ENCODE measurements around the gene CFAP92.

CFAP92 gene

DNA sequence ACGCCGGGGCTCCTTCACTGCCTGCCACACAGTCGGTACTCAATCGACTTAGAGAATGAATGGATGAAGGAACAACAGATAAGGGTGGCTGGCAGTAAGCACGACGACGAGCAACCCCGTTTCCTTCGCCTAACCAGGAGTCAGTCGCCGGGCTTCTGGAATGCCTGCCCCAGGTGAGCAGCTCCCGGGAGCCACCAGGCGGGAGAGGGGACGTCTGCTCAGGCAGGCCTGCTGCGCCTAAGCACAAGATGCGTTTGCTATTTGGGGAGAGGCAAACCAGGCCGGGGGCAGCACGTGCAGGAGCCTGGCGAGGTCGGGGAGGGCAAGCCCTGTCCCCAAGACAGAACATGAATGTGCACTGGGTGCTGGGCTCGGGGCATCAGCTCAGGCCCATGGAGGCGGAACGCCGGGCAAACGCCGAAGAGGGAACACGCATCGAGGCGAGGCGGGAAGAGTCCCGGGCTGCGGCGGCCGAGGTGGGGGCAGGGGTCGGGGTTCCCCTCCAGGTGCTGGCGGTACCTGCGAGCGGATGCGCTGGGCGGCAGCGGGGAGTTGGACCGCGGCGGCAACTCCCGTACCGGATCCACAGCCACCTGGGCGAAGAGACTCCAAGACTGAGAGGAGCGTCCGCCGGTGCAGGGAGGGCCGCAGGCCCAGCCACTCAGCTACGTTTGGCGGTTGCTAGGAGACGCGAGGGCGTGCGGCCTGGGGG lies at the start of gene CFAP92:
TSS of gene CFAP92 (minus strand) at position 616 of the 712 bp plus-strand sequence. CDS start 772 bp downstream, outside the sequence.
- Mint-ChIP-seq H3K27ac (no peak within 1 kb of the TSS), H3K4me3 (peak within 1 kb of the TSS; percentile 82), H3K9me3 (peaks cover 4% of the 10 kb centered on the region), H3K27me3 (ENCODE audit: low read depth, poor library complexity) (peaks cover 39% of the 10 kb centered on the region), H3K36me3 (ENCODE audit: low read depth) (no peaks in the 10 kb centered on the region), H3K4me1 (peaks cover 34% of the 10 kb centered on the region)
- DNase-seq = peak; percentile 95
- TF ChIP-seq, protein P1, sequence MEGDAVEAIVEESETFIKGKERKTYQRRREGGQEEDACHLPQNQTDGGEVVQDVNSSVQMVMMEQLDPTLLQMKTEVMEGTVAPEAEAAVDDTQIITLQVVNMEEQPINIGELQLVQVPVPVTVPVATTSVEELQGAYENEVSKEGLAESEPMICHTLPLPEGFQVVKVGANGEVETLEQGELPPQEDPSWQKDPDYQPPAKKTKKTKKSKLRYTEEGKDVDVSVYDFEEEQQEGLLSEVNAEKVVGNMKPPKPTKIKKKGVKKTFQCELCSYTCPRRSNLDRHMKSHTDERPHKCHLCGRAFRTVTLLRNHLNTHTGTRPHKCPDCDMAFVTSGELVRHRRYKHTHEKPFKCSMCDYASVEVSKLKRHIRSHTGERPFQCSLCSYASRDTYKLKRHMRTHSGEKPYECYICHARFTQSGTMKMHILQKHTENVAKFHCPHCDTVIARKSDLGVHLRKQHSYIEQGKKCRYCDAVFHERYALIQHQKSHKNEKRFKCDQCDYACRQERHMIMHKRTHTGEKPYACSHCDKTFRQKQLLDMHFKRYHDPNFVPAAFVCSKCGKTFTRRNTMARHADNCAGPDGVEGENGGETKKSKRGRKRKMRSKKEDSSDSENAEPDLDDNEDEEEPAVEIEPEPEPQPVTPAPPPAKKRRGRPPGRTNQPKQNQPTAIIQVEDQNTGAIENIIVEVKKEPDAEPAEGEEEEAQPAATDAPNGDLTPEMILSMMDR (IDR thresholded peaks at IDR 0.05) = no peak

DNA sequence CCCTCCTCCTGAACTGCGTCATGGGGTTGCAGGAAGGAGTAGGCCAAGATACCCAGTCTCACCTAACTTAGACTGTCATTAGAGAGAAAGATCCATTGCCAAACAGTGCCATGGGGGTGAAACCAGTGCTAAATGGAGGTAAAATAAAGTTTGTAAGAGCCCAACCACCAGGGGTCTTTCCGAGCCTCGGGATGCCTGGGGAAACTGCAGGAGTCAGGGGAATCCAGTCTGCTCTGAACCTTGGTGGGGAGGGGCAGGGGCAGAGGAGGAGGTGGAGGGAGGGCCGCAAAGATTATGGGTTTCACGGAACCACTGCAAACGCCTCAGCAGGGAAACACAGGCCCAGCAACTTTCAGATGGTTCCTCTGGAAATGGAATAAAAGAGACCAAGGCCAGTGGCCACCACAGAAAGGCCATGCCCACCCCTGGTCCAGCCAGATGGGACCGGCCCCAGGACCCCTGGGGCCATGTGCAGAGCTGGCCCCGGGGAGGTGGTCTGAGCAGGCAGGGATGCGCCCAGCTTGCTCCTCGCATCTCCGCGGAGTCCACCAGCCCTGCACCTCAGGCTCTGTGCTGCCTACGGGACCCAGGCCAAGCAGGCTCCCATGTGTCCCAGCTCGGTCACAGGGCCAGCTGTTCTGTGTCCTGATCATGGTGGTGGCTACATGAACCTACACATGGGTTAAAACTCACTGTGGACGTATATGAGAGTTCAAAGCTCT lies 46.9 kb upstream of the CFAP92 start:
- TF ChIP-seq, protein P1 (IDR thresholded peaks at IDR 0.05) = no peak
- Mint-ChIP-seq H3K27ac (no peak overlapping the region), H3K4me1 (peaks cover 15% of the 10 kb centered on the region), H3K9me3 (peaks cover 37% of the 10 kb centered on the region), H3K27me3 (ENCODE audit: low read depth, poor library complexity) (peaks cover 9% of the 10 kb centered on the region), H3K4me3 (no peak overlapping the region), H3K36me3 (ENCODE audit: low read depth) (no peaks in the 10 kb centered on the region)
- no peak for DNase-seq

- no peak overlapping the region for H3K27ac Mint-ChIP-seq
- peaks cover 15% of the 10 kb centered on the region for H3K4me1 Mint-ChIP-seq
- H3K9me3 Mint-ChIP-seq = peaks cover 32% of the 10 kb centered on the region
- no peak for DNase-seq
- H3K27me3 Mint-ChIP-seq (ENCODE audit: low read depth, poor library complexity) = peaks cover 9% of the 10 kb centered on the region
- TF ChIP-seq, protein P1 (IDR thresholded peaks at IDR 0.05) = no peak
- no peak overlapping the region for H3K4me3 Mint-ChIP-seq
- no peaks in the 10 kb centered on the region for H3K36me3 Mint-ChIP-seq (ENCODE audit: low read depth)
These were observed 46.1 kb upstream of the CFAP92 start for GRCh38 chr3:129040039-129040336.

DNA sequence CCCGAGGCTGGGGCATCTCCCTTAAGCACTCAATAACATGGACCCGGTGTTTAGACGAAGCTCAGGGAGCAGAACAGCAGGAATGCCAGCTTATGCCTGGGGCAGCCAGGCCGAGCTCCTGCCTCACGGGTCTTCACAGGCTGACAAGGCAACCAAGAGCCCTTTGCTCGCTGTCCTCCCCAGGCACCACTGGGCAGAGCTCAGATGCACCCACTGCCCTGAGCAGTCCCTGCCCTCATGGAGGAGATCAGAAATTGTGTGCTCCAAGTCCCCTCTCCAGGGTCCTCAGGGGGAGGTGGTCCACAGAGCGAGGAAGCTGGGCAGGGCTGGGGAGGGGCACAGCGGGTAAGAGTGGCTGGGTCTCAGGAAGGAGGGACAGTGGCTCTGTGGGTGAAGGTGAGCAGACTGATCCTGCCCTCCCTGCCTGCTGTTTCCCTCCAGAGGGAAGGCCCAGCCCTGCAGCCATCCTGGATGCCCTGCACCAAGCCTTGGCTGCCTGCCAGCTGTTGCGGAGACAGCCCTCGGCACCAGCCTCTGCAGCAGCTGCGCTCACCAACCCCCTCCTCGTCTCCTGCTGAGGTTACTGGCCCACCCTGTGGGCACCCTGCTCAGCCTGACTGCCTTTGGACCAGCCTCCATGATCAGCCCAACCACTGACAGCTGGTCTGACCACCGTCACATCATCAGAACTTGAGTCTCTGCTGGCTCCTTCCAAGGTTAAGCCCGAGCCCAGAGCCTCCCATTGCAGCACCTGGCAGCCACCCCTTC lies 45.6 kb upstream of the CFAP92 start:
- DNase-seq = no peak
- H3K27ac Mint-ChIP-seq = no peak overlapping the region

DNA sequence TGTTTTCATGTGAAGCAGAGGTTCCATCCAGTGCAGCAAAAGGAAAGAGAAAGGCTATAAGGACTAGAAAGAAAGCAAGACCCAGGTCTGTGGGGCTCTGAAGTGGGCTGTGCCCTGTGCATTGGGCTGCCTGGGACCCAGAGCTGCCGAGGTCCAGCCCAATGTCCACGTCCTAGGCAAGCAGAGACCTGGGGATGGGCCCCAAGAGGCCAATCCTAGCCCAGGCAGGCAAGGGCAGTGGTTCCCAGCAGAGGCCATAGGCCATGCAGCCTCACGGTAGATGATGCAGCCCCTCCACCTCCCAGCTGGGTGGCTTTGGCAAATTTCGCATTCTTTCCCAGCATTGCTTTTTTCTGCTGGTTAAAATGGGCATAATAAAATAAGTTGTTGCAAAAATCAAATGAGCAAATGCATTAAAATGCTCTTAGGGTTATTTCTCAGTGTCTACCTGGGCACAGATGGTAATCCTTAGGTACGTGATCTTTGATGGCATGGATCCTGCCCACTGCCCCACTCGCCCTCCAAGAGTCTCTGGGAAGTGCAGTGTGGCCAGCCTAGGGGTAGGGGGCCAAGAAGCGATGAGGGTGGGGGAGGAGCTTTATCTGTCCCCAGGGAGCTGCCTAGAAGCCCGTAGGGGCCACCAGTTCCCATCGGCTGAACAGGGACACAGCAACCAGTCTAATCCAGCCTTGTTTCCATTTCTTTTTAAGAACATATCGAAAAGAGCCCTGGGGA lies 44.4 kb upstream of the CFAP92 start:
- Mint-ChIP-seq H3K9me3 (peaks cover 17% of the 10 kb centered on the region), H3K36me3 (ENCODE audit: low read depth) (no peaks in the 10 kb centered on the region), H3K4me3 (no peak overlapping the region), H3K27me3 (ENCODE audit: low read depth, poor library complexity) (peaks cover 9% of the 10 kb centered on the region), H3K27ac (no peak overlapping the region), H3K4me1 (peaks cover 17% of the 10 kb centered on the region)
- DNase-seq = no peak
- TF ChIP-seq, protein P1 (IDR thresholded peaks at IDR 0.05) = no peak

More for the DNA sequence above, 45.6 kb upstream of the CFAP92 start:
- Mint-ChIP-seq H3K36me3 (ENCODE audit: low read depth) (no peaks in the 10 kb centered on the region), H3K4me1 (peaks cover 15% of the 10 kb centered on the region), H3K9me3 (peaks cover 27% of the 10 kb centered on the region), H3K4me3 (no peak overlapping the region), H3K27me3 (ENCODE audit: low read depth, poor library complexity) (peaks cover 9% of the 10 kb centered on the region)
- TF ChIP-seq, protein P1 (IDR thresholded peaks at IDR 0.05) = no peak
